HG02642 (cell line): Measurements from ENCODE around the gene BCAT1.
"Not testable (repeated sequence)": the region's sequence is repeated elsewhere in the genome, so short reads cannot be mapped to it uniquely, and the experiment has no call there.

Source experiments
- ATAC-seq: cut with Tn5 transposase; IDR thresholded peaks from one replicate; pipeline ENCODE4 v1.9.1; 2021; ENCODE audit warnings: mild to moderate bottlenecking; ENCODE audit not compliant: unreplicated experiment, poor library complexity

Gene BCAT1

DNA sequence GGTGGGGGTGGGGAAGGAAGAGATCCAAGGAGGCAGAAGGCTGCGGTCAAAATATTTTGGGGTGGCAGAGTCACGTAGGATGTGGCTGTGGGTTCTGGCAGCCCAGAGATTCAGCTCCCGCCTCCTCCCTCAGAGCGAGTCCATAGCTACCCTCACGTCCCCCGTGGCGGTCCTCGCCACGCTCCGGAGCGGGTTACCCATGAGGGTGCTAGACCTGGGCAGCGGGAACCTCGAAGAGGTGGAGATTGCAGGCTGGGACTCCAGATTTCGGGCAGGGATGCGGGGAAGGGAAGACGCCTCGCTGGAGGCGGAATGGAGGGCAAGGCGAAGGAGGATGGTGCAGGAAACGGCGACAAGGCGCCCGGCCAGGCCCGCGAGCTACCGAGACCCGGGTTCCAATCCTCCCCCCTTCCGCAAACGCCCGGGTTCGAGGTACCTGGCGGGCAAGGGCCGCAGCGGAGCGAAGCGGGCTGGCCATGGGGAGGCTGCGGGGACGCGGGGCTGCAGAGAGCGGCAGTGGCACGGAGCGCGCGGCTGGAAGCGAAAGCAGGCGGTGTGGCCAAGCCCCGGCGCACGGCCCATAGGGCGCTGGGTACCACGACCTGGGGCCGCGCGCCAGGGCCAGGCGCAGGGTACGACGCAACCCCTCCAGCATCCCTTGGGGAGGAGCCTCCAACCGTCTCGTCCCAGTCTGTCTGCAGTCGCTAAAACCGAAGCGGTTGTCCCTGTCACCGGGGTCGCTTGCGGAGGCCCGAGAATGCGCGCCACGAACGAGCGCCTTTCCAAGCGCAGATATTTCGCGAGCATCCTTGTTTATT lies 46.2 kb downstream of the BCAT1 start:
- peak; percentile 62 for ATAC-seq

DNA sequence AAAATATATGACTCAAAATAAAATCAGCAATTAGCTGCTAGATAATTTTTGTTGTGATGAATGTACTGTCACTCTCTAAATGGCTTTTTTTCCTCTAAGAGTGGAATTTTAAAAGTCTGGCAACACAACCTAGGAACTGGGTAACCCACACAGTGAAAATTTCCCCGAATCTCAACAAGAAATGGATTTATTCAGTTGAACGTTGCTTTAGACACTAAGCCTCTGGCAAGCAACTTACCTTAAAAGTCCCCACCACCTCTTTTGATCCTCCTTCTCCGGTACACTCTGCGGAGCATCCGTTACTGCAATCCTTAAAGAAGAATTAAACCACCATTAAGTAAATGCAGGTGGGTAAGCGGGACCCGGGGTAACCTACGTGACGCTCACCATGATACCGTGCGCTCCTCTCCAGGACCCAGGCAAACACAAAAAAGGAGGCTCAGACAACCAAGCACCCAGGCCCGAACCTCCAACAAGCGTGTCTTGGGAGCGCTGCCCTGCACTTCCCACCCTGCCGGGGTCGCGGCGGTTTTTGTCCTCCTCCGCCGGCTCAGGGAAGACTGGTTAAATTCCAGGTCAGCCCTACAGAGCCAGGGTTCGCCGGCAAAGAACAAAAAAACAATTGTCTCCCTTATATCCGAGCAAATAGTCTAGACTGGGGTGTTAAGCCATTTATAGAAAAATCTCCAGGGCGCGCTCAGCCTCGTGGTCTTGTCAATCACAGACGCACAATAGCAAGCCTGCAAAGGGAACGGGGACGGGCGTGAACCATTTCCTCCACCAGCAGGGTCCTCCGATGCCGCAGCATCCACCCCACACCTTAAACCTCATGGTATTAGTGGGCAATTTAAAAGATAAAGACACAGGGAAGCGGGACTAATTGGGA lies 47.1 kb downstream of the BCAT1 start:
- no peak for ATAC-seq

- ATAC-seq, result no peak
Measured at GRCh38 chr12:24900196-24900595, 48.7 kb downstream of the BCAT1 start.

DNA sequence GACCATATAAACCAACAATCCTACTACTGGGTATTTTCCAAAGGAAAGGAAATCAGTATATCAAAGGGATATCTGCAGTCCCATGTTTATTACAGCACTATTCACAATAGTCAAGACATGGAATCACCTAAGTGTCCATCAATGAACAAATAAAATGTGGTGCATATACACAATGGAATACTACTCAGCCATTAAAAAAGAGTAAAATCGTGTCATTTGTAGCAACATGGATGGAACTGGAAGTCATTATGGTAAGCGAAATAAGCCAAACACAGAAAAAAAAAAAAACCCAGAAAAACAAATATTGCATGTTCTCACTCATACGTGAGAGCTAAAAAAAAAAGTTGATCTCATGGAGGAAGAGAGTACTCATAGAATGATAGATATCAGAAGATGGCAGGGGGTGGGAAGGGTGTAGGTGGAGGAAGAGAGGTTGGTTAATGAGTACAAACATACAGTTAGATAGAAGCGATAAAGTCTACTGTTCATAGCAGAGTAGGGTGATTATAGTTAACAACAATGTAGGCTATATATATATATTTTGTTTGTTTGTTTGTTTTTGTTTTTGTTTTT lies 49.3 kb downstream of the BCAT1 start:
- ATAC-seq, result no peak

- no peak for ATAC-seq
Measured at GRCh38 chr12:24898606-24899005, 50.3 kb downstream of the BCAT1 start.

DNA sequence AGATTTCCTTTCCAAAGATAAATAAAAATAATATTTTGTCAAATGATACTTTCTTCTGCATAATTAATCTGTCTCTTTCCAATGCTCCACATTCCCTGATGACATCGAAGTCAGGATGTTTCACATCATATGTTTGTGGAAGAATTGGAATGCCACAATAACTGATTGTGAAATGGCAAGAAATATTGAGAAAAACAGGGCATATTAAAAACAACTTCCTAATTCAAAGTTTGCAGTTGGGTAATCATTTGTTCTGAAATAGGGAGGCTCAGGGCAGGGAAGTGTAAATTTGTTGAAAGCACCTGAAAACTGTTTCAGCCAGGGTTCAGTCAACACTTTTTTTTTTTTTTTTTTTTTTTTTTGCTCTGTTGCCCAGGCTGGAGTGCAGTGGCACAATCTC lies 50.7 kb downstream of the BCAT1 start:
- ATAC-seq, result no peak

DNA sequence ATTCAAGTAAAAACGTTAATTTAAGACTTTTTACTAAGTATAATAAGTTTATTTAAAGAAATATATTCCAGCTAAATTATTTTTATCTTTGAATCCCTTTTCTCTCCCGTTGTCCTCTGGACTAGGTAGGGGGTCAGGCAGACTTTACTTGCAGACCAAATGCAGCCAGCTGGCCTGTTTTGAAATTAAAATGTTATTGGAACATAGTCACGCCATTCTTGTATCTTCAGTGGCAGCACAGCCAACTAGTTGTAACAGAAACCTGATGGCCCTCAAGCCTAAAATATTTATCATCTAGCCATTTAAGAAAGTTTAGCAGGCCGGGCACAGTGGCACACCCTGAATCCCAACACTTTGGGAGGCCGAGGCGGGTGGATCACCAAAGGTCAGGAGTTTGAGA lies 52.7 kb downstream of the BCAT1 start:
- no peak for ATAC-seq

DNA sequence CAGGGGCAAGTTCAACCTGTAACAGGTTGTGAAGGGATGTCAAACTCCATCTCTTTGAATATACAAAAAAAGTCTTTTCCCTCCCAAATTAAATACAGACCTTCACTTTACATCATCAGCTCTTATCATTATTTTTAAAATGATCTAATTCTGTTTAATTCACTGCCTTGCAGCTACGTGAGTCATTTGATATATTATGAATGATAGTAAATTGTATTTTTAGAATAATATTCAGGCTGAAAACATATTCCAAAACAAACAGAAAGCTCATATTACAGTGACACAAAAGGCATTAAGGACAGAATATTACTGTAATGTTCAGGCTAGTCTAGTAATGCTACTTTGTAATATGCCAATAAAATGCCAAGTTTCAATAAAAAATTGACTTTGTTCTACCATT lies 53.3 kb downstream of the BCAT1 start:
- no peak for ATAC-seq

GRCh38 chr12:24894879-24895278 lies 54.0 kb downstream of the BCAT1 start:
- ATAC-seq, result no peak

- ATAC-seq, result no peak
Measured at GRCh38 chr12:24890048-24890803, 58.7 kb downstream of the BCAT1 start.

DNA sequence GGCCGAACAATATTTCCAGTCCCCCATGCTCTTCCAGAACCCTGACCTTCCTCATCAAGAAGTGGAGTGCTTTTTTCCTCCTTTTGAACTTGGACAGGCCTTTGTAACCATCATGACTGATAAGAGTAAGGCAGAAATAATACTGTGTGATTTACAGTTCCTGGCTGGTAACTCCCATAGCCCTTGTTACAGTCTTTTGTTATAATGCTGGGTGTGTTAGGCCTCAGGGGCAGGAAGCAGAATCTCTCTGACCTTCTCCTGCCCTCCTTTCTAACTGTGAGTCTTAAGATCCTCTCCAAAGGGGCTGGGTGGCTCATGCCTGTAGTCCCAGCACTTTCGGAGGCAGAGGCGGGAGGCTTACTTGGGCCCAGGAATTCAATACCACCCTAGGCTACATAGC lies 59.5 kb downstream of the BCAT1 start:
- ATAC-seq, result no peak

DNA sequence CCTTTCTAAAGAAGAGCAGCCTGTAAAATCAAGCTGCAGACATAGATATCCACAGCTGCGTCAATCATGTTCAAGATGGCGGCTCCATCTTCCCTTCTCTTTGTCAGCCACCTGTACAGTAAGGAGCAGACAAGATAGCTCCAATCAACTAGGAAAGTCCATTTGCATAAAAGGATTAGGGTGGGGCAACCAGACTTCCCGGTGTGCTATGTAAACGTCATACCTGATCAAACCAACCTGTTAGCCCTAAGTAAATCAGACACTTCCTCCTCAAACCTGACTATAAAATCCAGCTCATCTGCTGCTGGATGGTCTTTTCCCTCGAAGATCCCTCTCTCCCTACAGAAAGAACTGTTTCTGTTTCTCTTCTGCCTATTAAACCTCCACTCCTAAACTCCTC lies 60.1 kb downstream of the BCAT1 start:
- no peak for ATAC-seq

DNA sequence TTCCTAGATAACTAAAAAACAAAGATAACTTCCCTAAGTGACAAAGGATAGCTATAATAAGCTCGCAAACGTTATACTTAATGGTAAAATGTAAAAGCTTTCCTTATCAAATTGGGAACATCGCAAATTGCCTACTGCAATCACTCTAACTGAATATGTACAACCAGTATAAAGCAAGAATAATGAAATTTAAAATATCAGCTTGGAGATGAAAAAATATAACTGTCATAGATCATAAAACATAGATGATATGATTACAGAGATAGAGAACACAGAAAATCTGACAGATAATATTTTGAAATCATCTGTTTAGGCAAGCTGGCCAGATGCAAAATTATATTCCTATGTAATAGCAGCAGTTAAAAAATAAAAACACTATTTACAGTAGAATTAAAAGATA lies 64.0 kb downstream of the BCAT1 start:
- ATAC-seq, result no peak

DNA sequence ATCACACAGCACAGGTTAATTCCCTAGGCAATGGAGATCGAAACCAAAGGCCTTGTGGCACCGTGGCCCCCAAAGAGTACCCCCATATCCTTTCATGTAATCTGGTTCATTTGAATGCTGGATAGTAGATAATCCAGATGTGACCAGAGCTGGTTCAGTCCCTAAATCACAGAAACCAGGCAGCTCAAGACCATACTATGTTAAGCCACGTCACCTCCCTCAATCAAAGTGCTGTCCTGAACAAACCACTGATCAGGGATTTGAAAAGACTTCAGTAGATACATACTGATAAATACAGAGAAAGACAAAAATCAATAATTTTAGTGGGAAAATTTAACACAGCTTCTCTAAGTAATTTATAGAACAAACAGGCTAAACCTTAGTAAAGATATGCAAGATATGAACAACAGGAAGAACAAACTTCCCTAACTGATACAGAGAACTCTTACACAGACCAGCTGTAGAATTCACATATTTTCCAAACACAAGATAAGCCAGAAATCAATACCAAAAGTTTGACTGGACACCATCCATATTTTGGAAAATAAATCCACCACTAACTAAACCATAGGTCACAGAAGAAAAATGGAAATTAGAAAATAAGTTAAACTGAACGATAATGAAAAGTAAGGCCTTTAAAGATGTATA lies 67.1 kb downstream of the BCAT1 start:
- no peak for ATAC-seq

DNA sequence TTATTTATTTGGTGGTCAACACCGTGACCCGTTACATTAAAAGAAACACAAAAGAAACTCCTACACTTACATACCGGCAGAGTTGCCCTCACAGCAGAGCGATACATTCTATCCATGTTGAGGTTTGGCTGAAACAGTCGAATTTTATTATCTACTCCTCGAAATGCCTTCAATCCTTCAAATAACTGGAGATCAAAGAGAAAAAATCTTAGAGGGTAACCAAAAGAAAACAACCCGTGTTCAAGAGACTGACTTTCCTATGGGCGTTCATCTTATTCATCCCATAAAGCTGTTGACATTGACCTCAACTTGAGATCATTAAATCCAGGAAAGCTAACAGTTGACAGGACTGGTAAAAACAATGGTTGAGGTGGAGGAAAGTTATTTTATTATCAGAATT lies 67.7 kb downstream of the BCAT1 start:
- no peak for ATAC-seq

DNA sequence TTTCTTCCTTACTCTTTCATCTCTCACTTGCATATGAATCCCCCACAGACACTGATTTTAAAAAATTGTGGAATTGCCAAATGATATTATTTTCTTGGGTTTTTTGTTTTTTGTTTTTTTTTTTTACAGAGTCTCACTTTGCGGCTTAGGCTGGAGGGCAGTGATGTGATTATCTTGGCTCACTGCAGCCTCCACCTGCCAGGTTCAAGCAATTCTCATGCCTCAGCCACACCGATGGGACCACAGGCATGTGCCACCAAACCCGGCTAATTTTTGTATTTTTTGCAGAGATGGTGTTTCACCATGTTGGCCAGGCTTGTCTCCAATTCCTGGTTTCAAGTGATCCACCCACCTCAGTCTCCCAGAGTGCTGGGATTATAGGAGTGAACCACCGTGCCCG lies 68.2 kb downstream of the BCAT1 start:
- ATAC-seq, result no peak

DNA sequence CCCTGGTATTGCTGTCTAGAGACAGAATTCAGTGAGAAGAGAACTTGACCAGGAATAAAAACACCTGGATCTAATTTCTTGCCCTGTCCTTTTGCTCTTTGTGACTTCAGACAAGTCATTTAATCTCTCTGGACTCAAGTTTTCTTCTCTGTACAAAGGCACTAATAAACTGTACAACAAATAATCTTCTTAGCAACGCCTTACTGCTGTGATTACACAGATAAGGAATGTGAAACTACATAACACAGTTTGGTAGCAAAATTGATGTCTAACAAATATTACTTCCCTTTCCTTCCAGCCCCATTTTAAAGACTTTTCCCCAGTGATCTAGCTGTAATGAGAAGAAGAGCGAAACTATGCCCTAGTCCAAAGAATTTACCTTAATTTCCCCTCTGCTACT lies 69.3 kb downstream of the BCAT1 start:
- no peak for ATAC-seq

GRCh38 chr12:24875014-24875413 lies 73.9 kb downstream of the BCAT1 start:
- no peak for ATAC-seq

DNA sequence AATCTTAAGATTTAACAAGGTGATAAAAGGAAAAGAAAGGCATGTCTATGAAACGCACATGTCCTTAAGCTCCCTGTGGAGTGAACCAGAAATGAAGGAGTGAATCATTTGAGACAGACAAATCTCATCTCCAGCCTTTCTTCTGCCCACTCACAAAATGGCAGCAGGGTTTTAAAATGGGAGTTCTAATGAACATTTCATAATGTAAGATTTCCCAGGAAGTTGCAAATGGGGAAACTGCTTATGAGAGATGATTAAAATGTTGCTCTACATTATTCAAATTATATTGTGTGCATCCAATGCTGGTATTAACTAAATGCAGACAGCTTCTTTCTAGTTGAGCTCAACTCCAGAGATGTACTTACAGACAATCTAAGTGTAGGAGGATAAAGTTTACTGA lies 76.7 kb downstream of the BCAT1 start:
- ATAC-seq, result no peak

DNA sequence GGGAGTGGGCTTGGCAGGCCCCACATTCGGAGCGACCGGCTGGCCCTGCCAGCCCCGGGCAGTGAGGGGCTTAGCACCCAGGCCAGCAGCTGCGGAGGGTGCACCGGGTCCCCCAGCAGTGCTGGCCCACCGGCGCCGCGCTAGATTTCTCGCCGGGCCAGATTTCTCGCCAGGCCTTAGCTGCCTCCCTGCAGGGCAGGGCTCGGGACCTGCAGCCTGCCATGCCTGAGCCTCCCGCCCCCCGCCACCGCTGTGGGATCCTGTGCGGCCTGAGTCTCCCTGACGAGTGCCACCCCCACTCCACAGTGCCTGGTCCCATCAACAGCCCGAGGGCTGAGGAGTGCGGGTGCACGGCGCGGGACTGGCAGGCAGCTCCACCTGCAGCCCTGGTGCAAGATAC lies 82.8 kb downstream of the BCAT1 start:
- ATAC-seq, result not testable (repeated sequence)
